ENCODE measurements around the gene CLDN5.
"Not testable (repeated sequence)": the region's sequence is repeated elsewhere in the genome, so short reads cannot be mapped to it uniquely, and the experiment has no call there.

The CLDN5 gene

GRCh38 chr22:19537941-19538488 lies 13.8 kb upstream of the CLDN5 start:
- H3K4me3 ChIP-seq (ENCODE audit: low read depth, low read length), result no peak overlapping the region
- DNase-seq (ENCODE audit: low read depth, low spot score), result no peak
- in situ Hi-C loops (cut with HindIII; ENCODE audit: low sequenced_read_pairs), result no loop called here
- TF ChIP-seq CTCF (IDR thresholded peaks at IDR 0.05; ENCODE audit: low read depth, low read length), result no peak

GRCh38 chr22:19536564-19536963 lies 12.4 kb upstream of the CLDN5 start:
- TF ChIP-seq CTCF (IDR thresholded peaks at IDR 0.05; ENCODE audit: low read depth, low read length), result no peak
- no peak for DNase-seq (ENCODE audit: low read depth, low spot score)

GRCh38 chr22:19535001-19535400 lies 10.8 kb upstream of the CLDN5 start:
- no peak for TF ChIP-seq CTCF (IDR thresholded peaks at IDR 0.05; ENCODE audit: low read depth, low read length)
- in situ Hi-C loops (cut with HindIII; ENCODE audit: low sequenced_read_pairs), result no loop called here
- H3K4me3 ChIP-seq (ENCODE audit: low read depth, low read length), result no peak overlapping the region
- no peak for DNase-seq (ENCODE audit: low read depth, low spot score)

More at GRCh38 chr22:19536564-19536963, 12.4 kb upstream of the CLDN5 start:
- no peak overlapping the region for H3K4me3 ChIP-seq (ENCODE audit: low read depth, low read length)
- in situ Hi-C loops (cut with HindIII; ENCODE audit: low sequenced_read_pairs), result no loop called here

GRCh38 chr22:19533857-19534256 lies 9.6 kb upstream of the CLDN5 start:
- no peak overlapping the region for H3K4me3 ChIP-seq (ENCODE audit: low read depth, low read length)
- no peak for DNase-seq (ENCODE audit: low read depth, low spot score)
- in situ Hi-C loops (cut with HindIII; ENCODE audit: low sequenced_read_pairs), result no loop called here
- TF ChIP-seq CTCF (IDR thresholded peaks at IDR 0.05; ENCODE audit: low read depth, low read length), result no peak

GRCh38 chr22:19533049-19533626 lies 8.9 kb upstream of the CLDN5 start:
- no peak overlapping the region for H3K4me3 ChIP-seq (ENCODE audit: low read depth, low read length)
- in situ Hi-C loops (cut with HindIII; ENCODE audit: low sequenced_read_pairs), result no loop called here
- no peak for DNase-seq (ENCODE audit: low read depth, low spot score)
- TF ChIP-seq CTCF (IDR thresholded peaks at IDR 0.05; ENCODE audit: low read depth, low read length), result no peak

GRCh38 chr22:19531327-19531726 lies 7.1 kb upstream of the CLDN5 start:
- H3K4me3 ChIP-seq (ENCODE audit: low read depth, low read length); DNase-seq (ENCODE audit: low read depth, low spot score); in situ Hi-C loops (cut with HindIII; ENCODE audit: low sequenced_read_pairs): not testable (repeated sequence)

GRCh38 chr22:19530751-19531150 lies 6.5 kb upstream of the CLDN5 start:
- in situ Hi-C loops (cut with HindIII; ENCODE audit: low sequenced_read_pairs), result no loop called here
- TF ChIP-seq CTCF (IDR thresholded peaks at IDR 0.05; ENCODE audit: low read depth, low read length), result no peak
- DNase-seq (ENCODE audit: low read depth, low spot score), result no peak
- H3K4me3 ChIP-seq (ENCODE audit: low read depth, low read length), result no peak overlapping the region

Data from astrocyte of the spinal cord (primary cell).